GM06990 (cell line): ENCODE measurements around the gene GPC1.

ENCODE experiments used
- DNase-seq: peaks from one replicate; pipeline ENCODE4 v3.0.0-alpha.2; 2011; ENCODE audit not compliant: insufficient read length; ENCODE audit errors: extremely low read depth
- H3K27me3 ChIP-seq: replicated peaks from 2 replicates; pipeline ENCODE4 v1.6.0; 2011; ENCODE audit warnings: low read length; ENCODE audit not compliant: control insufficient read depth, insufficient read depth
- H3K36me3 ChIP-seq: 2 replicates; pipeline ENCODE4 v1.5.1; 2011; ENCODE audit warnings: low read length; ENCODE audit not compliant: control insufficient read depth, insufficient read depth
- H3K4me3 ChIP-seq: replicated peaks from 2 replicates; pipeline ENCODE4 v1.5.1; 2011; ENCODE audit warnings: low read depth, mild to moderate bottlenecking, control low read depth, low read length
- TF ChIP-seq, protein P1 (sequence below): IDR thresholded peaks from 2 replicates; pipeline ENCODE4 v1.5.1; 2011; ENCODE audit warnings: low read length, control low read depth, mild to moderate bottlenecking, inconsistent platforms; ENCODE audit not compliant: insufficient read depth, poor library complexity, severe bottlenecking

Gene GPC1

DNA sequence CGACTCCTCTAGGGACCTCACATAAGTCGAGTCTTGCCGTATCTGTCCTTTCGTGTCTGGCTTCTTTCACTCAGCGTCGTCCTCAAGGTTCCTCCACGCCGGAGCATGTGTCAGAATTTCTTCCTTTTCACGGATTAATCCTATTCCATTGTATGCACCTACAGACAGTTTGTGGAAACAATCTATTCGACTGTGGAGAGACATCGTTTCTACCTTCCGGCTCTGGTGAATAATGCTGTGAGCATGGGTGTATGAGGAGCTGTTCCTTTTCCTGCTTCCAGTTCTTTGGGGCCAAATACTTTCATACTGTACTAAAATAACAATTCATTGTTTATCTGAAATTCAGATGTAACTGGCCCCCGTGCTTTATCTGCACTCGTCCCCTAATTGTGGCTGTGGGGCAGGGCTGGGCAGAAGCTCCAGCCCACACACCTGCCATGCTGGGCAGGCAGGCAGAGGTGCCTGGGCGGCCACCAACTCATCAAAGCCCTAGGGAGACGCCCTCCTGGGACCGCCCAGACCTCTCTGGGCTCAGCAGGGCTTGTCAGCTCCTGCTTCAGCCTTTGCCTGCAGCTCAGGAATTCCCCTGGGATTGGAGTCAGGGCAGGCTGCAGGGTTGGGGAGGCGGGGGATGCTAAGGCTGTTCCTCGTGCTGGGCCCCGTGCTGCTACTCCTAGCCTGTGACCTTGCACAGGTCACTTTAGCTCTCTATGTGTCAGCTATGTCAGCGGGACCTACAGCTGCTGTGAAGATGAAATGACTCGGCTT lies 14.5 kb downstream of the GPC1 start:
- TF ChIP-seq, protein P1, sequence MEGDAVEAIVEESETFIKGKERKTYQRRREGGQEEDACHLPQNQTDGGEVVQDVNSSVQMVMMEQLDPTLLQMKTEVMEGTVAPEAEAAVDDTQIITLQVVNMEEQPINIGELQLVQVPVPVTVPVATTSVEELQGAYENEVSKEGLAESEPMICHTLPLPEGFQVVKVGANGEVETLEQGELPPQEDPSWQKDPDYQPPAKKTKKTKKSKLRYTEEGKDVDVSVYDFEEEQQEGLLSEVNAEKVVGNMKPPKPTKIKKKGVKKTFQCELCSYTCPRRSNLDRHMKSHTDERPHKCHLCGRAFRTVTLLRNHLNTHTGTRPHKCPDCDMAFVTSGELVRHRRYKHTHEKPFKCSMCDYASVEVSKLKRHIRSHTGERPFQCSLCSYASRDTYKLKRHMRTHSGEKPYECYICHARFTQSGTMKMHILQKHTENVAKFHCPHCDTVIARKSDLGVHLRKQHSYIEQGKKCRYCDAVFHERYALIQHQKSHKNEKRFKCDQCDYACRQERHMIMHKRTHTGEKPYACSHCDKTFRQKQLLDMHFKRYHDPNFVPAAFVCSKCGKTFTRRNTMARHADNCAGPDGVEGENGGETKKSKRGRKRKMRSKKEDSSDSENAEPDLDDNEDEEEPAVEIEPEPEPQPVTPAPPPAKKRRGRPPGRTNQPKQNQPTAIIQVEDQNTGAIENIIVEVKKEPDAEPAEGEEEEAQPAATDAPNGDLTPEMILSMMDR, result no peak
- peaks cover 4% of the 10 kb centered on the region for H3K27me3 ChIP-seq
- DNase-seq, result no peak

DNA sequence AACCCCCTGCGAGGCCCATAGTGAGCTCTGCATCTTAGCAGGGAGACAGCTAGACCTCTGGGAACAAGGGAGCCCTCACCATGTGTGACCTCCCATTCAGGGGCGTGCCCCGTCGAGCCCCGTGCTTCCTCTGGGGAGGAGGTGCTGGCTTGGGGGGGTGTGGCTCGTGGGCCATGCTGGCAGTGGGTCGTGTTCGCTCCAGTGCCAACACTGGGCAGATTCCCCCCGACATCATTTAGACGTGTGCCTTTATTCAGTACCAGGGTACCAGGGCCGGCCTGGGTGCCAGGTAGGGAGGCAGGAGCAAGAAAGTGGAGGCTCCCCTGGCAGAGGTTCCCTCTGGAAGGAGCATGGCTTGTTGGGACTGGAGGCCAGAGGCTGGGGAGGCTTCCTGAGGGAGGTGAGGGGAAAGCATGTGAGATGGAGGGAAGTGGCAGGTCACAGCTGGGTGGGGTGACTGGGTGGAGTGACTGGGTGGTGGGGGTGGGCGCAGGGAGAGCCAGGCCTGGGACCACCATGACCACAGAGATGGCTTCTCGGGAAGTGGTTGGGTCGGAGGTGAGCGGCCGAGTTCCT lies 15.2 kb downstream of the GPC1 start:
- H3K36me3 ChIP-seq, result no peaks in the 10 kb centered on the region
- TF ChIP-seq, protein P1, result no peak
- DNase-seq, result no peak
- peaks cover 4% of the 10 kb centered on the region for H3K27me3 ChIP-seq
- H3K4me3 ChIP-seq, result no peak overlapping the region

More for the DNA sequence above, 14.5 kb downstream of the GPC1 start:
- Histone ChIP-seq H3K4me3 (no peak overlapping the region), H3K36me3 (no peaks in the 10 kb centered on the region)

DNA sequence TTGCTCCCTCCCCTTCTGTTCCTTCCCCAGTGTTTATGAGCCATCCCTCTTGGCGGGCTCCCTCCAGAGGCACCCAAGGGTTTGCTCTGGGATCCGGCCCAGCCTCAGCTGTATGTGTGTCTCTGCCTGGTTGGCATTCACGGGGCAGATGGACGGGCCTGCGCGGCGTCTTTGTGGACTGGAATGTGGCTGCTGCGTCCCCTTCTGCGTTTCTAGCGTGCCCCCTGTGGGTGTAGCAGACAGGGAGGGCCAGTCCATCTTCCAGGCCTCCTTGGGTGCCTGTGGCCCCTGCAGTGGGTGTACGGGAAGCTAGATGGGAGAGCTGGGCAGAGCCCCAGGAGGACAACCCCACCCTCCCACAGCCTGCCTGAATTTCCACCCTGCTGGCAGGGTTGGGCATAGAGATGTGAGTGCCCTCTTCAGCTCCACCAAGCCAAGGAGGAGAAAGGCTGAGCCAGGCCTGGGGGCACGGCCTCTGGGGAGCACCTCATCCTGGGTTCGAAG lies 15.7 kb downstream of the GPC1 start:
- H3K36me3 ChIP-seq, result no peaks in the 10 kb centered on the region
- TF ChIP-seq, protein P1, result no peak
- no peak for DNase-seq
- H3K27me3 ChIP-seq, result peaks cover 4% of the 10 kb centered on the region
- H3K4me3 ChIP-seq, result no peak overlapping the region

DNA sequence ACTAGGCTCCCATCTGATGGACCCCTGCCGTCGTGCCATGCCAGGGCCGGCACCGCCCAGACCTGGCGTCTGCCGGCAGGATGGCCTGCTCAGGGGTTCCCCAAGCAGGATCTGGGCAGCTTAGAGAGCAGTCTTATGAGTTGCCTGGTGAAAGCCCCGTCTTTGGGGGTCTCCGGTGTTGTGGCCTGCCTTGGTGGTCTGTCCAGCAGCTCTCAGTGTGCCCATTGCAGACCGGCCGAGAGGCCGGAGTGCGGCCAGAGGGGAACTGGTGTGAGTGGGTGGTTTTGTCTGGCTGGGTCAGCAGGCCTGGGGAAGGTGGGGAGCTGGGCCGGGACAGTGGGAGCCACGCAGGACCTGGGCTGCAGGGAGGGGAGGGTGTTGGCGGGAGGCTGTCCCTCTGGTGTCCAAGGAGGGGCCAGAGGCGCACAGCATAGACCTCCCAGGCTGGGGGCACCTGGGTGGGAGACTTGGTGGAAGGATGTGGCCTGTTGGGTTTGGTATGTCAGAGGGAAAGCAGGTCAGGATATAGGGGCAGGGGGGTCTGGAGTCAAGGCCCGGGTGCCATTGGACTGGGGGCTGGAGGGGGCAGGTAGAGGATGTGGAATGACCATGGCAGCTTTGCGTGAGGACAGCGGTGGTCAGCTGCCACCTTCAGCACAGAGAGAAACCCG lies 16.5 kb downstream of the GPC1 start:
- DNase-seq, result no peak
- Histone ChIP-seq H3K4me3 (no peak overlapping the region), H3K27me3 (peaks cover 4% of the 10 kb centered on the region), H3K36me3 (no peaks in the 10 kb centered on the region)
- TF ChIP-seq, protein P1, result no peak

DNA sequence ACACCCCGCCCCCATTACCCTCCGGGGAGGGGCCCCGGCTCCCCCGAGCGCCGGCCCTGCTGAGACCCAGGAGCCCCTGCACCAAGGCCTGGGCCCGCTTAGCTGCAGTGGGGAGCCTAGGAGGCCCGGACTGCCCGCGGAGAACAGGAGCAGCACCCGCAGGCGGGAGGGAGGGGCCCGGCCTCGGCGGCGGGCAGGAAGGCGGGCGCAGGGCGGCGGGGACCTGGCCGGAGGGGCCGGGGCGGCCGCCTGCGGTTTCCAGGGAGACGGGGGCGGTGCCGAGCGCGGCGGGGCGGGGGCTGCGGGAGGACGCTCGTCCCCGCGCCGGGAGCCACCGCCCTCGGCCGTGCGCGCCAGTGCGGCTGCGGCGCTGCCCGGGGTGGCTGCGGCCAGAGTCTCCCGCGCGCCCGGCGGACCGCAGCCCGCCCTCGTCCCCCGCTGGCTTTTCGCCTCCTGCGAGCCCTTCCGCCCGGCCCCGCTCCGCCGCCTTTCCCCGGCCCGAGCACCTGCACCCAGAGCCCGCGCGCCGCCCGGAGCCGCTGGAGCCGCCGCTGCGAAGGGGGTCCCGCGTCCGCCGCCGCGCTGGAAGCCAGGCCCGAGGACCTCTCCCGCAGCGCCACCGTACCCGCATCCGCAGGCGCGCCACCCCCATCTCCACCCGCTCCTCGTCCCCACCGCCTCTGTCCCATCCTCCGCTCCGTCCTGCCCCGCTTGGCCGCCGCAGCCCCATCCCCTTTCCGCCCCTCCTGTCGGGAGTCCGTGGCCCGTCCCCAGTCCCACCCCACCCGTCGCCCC lies 17.2 kb downstream of the GPC1 start:
- no peak overlapping the region; the same call in 1 of the 2 replicates for H3K4me3 ChIP-seq
- no peak for DNase-seq
- H3K36me3 ChIP-seq, result no peaks in the 10 kb centered on the region
- H3K27me3 ChIP-seq, result peaks cover 4% of the 10 kb centered on the region
- TF ChIP-seq, protein P1, result no peak
